ENCODE data around the gene ALDH1B1. TPM values are rescaled to one million over a fixed set of nuclear protein-coding genes. Genes with fewer than 3 reads are reported as not detected.

ALDH1B1 gene
- total and polyA plus RNA-seq, 10 of the 15 experiments (the other 5 are each of a cell fraction or from before 2014, with no cell fraction given) = 8.6 to 38.5 (median 30.9) TPM

DNA sequence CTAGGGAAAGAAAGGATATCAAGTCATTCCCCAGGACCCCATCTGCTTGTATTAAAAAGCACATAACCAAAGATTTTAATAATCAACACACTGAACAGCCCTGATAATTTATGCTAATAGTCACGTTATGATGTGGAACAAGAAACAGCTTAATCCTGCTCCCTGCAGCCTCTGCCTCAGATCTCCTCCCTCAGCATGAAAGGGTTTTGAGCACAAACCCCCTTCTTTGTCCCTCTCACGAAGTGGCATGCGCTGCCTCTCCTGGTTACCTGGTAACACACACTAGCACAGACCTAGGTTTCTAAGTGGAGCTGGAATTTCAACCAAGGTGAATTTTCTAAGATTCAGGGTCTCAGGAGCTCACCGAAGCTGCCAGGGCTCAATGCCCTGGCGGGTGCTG lies 26.7 kb downstream of the ALDH1B1 start:
- Histone ChIP-seq H4K20me1 (ENCODE audit: control insufficient read depth, insufficient read depth) (no peaks in the 10 kb centered on the region), H3K9me3 (replicated peaks; ENCODE audit: control insufficient read depth, insufficient read depth, low read length) (no peaks in the 10 kb centered on the region), H3K4me2 (ENCODE audit: control insufficient read depth, insufficient read depth) (no peak overlapping the region), H3K4me1 (ENCODE audit: control insufficient read depth, insufficient read depth, low read length) (no peaks in the 10 kb centered on the region), H3K27ac (ENCODE audit: control insufficient read depth, insufficient read depth) (no peak overlapping the region), H3K36me3 (ENCODE audit: control insufficient read depth in 2 of 2, insufficient read depth in 2 of 2, low read length in 1 of 2) (no peaks in the 10 kb centered on the region), H3K9ac (ENCODE audit: control insufficient read depth, insufficient read depth, low read length) (no peak overlapping the region), H3K27me3 (replicated peaks in 1 of 2; ENCODE audit: control insufficient read depth in 2 of 2, insufficient read depth in 2 of 2, low read length in 1 of 2) (peaks cover 3 to 4% of the 10 kb centered on the region in 2 experiments; a peak in 3 of 4 replicates), H2AFZ (ENCODE audit: control insufficient read depth, low read depth, low read length) (no peak overlapping the region), H3K4me3 (no peak overlapping the region), H3K79me2 (ENCODE audit: control insufficient read depth, insufficient read depth, low read length) (no peaks in the 10 kb centered on the region)
- intact Hi-C loops (cut with micrococcal nuclease; ENCODE audit: unreplicated experiment) = no loop called here
- 18% methylated on average over 5 of the region's 5 CpGs for WGBS (ENCODE audit: insufficient coverage, insufficient replicate concordance, low lambda C conversion rate, missing lambda C conversion rate)
- DNase-seq (ENCODE audit: low read depth, low spot score) = no peak
- in situ Hi-C loops (cut with MboI) = no loop called here
- no peak for FAIRE-seq
- no peak for ATAC-seq
- SMC1A ChIA-PET (ENCODE audit: uncharacterized antibody, unreplicated experiment) = interaction anchor here (0.9 kb wide), 1 partner anchor 13 kb away, joined by 3 read pairs; no protein-coding TSS in a partner anchor
- RAD21 ChIA-PET (ENCODE audit: unreplicated experiment) = no interaction called here
- CTCF ChIA-PET = interaction anchor here (0.7 to 5.6 kb wide), 4 partner anchors 8 to 158 kb away, joined by 3 to 66 read pairs (median 4); no protein-coding TSS in a partner anchor
- no TSS peak for BruUV-seq (replicated peaks)
- POLR2A ChIA-PET = interaction anchor here (0.6 kb wide), 1 partner anchor 10 kb away, joined by 3 read pairs; no protein-coding TSS in a partner anchor
- no peak for TF ChIP-seq SIN3A (IDR thresholded peaks at IDR 0.05; ENCODE audit: low read depth, low read length)
- TF ChIP-seq MTA2 (IDR thresholded peaks at IDR 0.05; ENCODE audit: low read depth) = no peak
- TF ChIP-seq TCF3 (IDR thresholded peaks at IDR 0.05; ENCODE audit: borderline replicate concordance, insufficient read depth, low read depth, low read length) = no peak
- no peak for TF ChIP-seq PAX8 (IDR thresholded peaks at IDR 0.05)
- no peak for TF ChIP-seq TARDBP (IDR thresholded peaks at IDR 0.05; ENCODE audit: borderline replicate concordance)
- no peak for TF ChIP-seq ZNF207 (IDR thresholded peaks at IDR 0.05; ENCODE audit: borderline replicate concordance)
- no peak for TF ChIP-seq CBX5 (IDR thresholded peaks at IDR 0.05; ENCODE audit: low read depth)

DNA sequence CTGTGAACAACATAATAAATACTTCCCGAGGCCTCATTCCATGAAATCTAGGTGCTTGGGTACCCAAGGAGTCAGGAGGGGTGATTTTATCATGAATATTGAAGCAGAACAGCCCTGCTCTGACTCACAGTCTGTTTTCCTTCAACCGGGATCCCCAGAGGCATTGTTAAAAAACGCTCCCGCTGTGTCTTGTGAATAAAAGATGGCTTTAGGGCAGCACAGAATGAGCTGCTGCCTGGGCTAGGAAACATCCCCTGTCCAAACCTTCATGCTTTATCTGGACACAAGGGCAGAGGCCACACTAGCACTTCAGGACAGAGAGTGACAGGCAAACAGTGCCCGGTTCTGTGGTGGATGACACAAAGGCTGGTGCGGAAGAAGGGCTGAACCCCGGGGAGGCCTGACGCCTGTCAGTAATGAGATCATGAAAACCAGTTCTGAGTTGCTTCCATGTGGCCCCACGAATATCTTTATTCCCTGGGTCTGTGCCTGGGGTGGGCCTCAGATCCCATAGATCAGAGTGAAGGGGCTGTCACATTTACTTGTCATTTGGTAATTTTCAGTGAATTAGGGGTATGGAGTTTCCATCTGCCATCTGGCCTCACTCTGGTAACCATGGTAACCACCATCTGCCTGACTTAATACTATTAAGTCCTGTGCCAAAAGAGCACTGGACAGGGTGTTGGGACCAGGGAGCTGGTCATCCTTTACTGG lies 29.2 kb downstream of the ALDH1B1 start:
- intact Hi-C loops (cut with micrococcal nuclease; ENCODE audit: unreplicated experiment) (no loop called here), in situ Hi-C loops (cut with MboI) (no loop called here)
- H3K27me3 ChIP-seq (replicated peaks in 1 of 2; ENCODE audit: control insufficient read depth in 2 of 2, insufficient read depth in 2 of 2, low read length in 1 of 2) = peaks cover 3 to 4% of the 10 kb centered on the region in 2 experiments
- SMC1A ChIA-PET (ENCODE audit: uncharacterized antibody, unreplicated experiment) = interaction anchor here (1.5 kb wide), 1 partner anchor 12 kb away, joined by 4 read pairs; no protein-coding TSS in a partner anchor
- H3K79me2 ChIP-seq (ENCODE audit: control insufficient read depth, insufficient read depth, low read length) = no peaks in the 10 kb centered on the region
- no peak overlapping the region for H3K4me3 ChIP-seq
- no peak for ATAC-seq
- H4K20me1 ChIP-seq (ENCODE audit: control insufficient read depth, insufficient read depth) = no peaks in the 10 kb centered on the region
- no peak overlapping the region for H3K27ac ChIP-seq (ENCODE audit: control insufficient read depth, insufficient read depth)
- no peak for DNase-seq (ENCODE audit: low read depth, low spot score)
- RAD21 ChIA-PET (ENCODE audit: unreplicated experiment) = no interaction called here
- no peak overlapping the region for H3K9ac ChIP-seq (ENCODE audit: control insufficient read depth, insufficient read depth, low read length)
- H3K9me3 ChIP-seq (replicated peaks; ENCODE audit: control insufficient read depth, insufficient read depth, low read length) = no peaks in the 10 kb centered on the region
- H2AFZ ChIP-seq (ENCODE audit: control insufficient read depth, low read depth, low read length) = no peak overlapping the region
- no TSS peak for BruUV-seq (replicated peaks)
- no peak overlapping the region for H3K4me2 ChIP-seq (ENCODE audit: control insufficient read depth, insufficient read depth)
- H3K36me3 ChIP-seq (ENCODE audit: control insufficient read depth in 2 of 2, insufficient read depth in 2 of 2, low read length in 1 of 2) = no peaks in the 10 kb centered on the region
- POLR2A ChIA-PET = no interaction called here
- no peaks in the 10 kb centered on the region for H3K4me1 ChIP-seq (ENCODE audit: control insufficient read depth, insufficient read depth, low read length)
- FAIRE-seq = no peak
- 44% methylated on average over 9 of the region's 9 CpGs for WGBS (ENCODE audit: insufficient coverage, insufficient replicate concordance, low lambda C conversion rate, missing lambda C conversion rate)
- CTCF ChIA-PET = interaction anchor here (1.0 kb wide), 1 partner anchor 220 kb away, joined by 3 read pairs; no protein-coding TSS in a partner anchor
- TF ChIP-seq CHD2 (IDR thresholded peaks at IDR 0.05; ENCODE audit: borderline replicate concordance, low read depth, low read length) = no peak
- no peak for TF ChIP-seq FOXK2 (IDR thresholded peaks at IDR 0.05)
- TF ChIP-seq ATF7 (IDR thresholded peaks at IDR 0.05; ENCODE audit: low read depth) = no peak
- TF ChIP-seq HDGF (IDR thresholded peaks at IDR 0.05) = no peak
- TF ChIP-seq, protein P1, sequence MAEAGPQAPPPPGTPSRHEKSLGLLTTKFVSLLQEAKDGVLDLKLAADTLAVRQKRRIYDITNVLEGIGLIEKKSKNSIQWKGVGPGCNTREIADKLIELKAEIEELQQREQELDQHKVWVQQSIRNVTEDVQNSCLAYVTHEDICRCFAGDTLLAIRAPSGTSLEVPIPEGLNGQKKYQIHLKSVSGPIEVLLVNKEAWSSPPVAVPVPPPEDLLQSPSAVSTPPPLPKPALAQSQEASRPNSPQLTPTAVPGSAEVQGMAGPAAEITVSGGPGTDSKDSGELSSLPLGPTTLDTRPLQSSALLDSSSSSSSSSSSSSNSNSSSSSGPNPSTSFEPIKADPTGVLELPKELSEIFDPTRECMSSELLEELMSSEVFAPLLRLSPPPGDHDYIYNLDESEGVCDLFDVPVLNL (IDR thresholded peaks at IDR 0.05; ENCODE audit: low read depth, low read length) = no peak
- TF ChIP-seq TCF3 (IDR thresholded peaks at IDR 0.05; ENCODE audit: borderline replicate concordance, insufficient read depth, low read depth, low read length) = no peak
- TF ChIP-seq, protein P2, sequence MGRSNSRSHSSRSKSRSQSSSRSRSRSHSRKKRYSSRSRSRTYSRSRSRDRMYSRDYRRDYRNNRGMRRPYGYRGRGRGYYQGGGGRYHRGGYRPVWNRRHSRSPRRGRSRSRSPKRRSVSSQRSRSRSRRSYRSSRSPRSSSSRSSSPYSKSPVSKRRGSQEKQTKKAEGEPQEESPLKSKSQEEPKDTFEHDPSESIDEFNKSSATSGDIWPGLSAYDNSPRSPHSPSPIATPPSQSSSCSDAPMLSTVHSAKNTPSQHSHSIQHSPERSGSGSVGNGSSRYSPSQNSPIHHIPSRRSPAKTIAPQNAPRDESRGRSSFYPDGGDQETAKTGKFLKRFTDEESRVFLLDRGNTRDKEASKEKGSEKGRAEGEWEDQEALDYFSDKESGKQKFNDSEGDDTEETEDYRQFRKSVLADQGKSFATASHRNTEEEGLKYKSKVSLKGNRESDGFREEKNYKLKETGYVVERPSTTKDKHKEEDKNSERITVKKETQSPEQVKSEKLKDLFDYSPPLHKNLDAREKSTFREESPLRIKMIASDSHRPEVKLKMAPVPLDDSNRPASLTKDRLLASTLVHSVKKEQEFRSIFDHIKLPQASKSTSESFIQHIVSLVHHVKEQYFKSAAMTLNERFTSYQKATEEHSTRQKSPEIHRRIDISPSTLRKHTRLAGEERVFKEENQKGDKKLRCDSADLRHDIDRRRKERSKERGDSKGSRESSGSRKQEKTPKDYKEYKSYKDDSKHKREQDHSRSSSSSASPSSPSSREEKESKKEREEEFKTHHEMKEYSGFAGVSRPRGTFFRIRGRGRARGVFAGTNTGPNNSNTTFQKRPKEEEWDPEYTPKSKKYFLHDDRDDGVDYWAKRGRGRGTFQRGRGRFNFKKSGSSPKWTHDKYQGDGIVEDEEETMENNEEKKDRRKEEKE (IDR thresholded peaks at IDR 0.05) = no peak
- no peak for TF ChIP-seq TARDBP (IDR thresholded peaks at IDR 0.05; ENCODE audit: borderline replicate concordance)
- TF ChIP-seq SMC3 (IDR thresholded peaks at IDR 0.05; ENCODE audit: borderline replicate concordance, low read length) = no peak
